Sigmoid colon (tissue), 7 donors: Measurements from ENCODE around the gene KIAA1217. TPM values are rescaled to one million over a fixed set of nuclear protein-coding genes. Genes with fewer than 3 reads are reported as not detected.

Experiments
- DNase-seq: peaks from one replicate; pipeline ENCODE4 v3.0.0-alpha.2; 2019
- H3K27ac ChIP-seq, 4 donors: fragments of 200-600 bp; sonication (generic); one replicate each; pipeline ENCODE4 v1.5.1; 2016 to 2019; ENCODE audit warnings: mild to moderate bottlenecking in 1 of 4
- H3K27me3 ChIP-seq, 3 donors: fragments of 200-600 bp; sonication (generic); one replicate each; pipeline ENCODE4 v1.5.1; 2019; ENCODE audit warnings: mild to moderate bottlenecking in 1 of 3
- H3K36me3 ChIP-seq, 4 donors: fragments of 200-600 bp; sonication (generic); one replicate each; pipeline ENCODE4 v1.5.1; 2016 to 2019
- H3K4me1 ChIP-seq, 4 donors: fragments of 200-600 bp; sonication (generic); one replicate each; pipeline ENCODE4 v1.5.1; 2017 to 2019
- H3K4me3 ChIP-seq, 4 donors: fragments of 200-600 bp; sonication (generic); one replicate each; pipeline ENCODE4 v1.5.1; 2017 to 2019; ENCODE audit warnings: mild to moderate bottlenecking in 2 of 4, moderate library complexity in 1 of 4
- H3K9me3 ChIP-seq, 4 donors: fragments of 200-600 bp in 3 of 4; sonication (generic) in 3 of 4; one replicate each; pipeline versions ENCODE4 v1.5.1 to v1.6.1; 2013 to 2019
- EP300 ChIP-seq, 4 donors: sonication (generic); formaldehyde crosslinking; IDR thresholded peaks; one replicate each; pipeline ENCODE4 v1.6.1; 2017; ENCODE audit warnings: antibody characterized with exemption in 4 of 4
- POLR2A ChIP-seq, 2 donors: fragments of 450-650 bp; IDR thresholded peaks; one replicate each; pipeline ENCODE4 v1.6.1; 2016; ENCODE audit warnings: antibody characterized with exemption in 2 of 2, mild to moderate bottlenecking in 2 of 2, moderate library complexity in 2 of 2
- POLR2AphosphoS5 ChIP-seq, 4 donors: sonication (generic); formaldehyde crosslinking; IDR thresholded peaks; one replicate each; pipeline ENCODE4 v1.6.1; 2017; ENCODE audit warnings: antibody characterized with exemption in 4 of 4
- WGBS, 2 donors: extraction: QIAGEN DNeasy Blood & Tissue Kit; methylation state at CpG; one replicate each; pipeline ENCODE4 v1.1.7; 2013; 5-methylcytosine and 5-hydroxymethylcytosine counted together
- intact Hi-C: fragments of 100-400 bp; cut with DNase I; formaldehyde crosslinking; loops from one replicate; pipeline ENCODE4 v1.15.1; 2023
- polyA plus RNA-seq, 3 donors: library from polyadenylated mRNA; stranded (reverse); fragments of 200-250 nt; gene quantifications; one replicate each; pipeline ENCODE4 v1.2.3, GENCODE V29; 2013
- total RNA-seq, 4 donors: library from RNA; depleted of rRNA; stranded (reverse); fragments of >200 nt; gene quantifications; one replicate each; pipeline ENCODE4 v1.1.0, GENCODE V29; 2016
- TF ChIP-seq, protein P1 (sequence below), 4 experiments: fragments of 450-650 bp in 3 of 4; fragments of 200-600 bp in 1 of 4; IDR thresholded peaks; one replicate each; pipeline ENCODE4 v1.5.1; 2016 to 2019; ENCODE audit warnings: antibody characterized with exemption in 4 of 4, mild to moderate bottlenecking in 3 of 4, moderate library complexity in 2 of 4
- donor health status: healthy with polysubstance abuse.
- donor health status: Bipolar disorder and iron deficiency.
- donor health status: healthy.

Gene KIAA1217
- total and polyA plus RNA-seq, 7 donors, result 7.6 to 31.9 (median 15.0) TPM

DNA sequence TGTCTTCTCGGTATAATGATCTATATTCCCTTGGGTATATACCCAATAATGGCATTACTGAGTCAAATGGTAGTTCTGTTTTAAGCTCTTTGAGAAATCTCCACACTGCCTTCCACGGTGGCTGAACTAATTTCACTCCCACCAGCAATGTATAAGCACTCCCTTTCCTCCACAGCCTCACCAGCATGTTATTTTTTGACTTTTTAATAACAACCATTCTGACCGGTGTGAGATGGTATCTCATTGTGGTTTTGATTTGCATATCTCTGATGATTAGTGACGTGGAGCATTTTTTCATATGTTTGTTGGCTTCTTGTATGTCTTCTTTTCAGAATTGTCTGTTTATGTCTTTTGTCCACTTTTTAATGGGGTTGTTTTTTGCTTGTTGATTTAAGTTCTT, 33.6 kb downstream of the KIAA1217 start:
- Histone ChIP-seq H3K4me3 (no peak overlapping the region), H3K27ac (no peak overlapping the region), H3K9me3 (no peaks in the 10 kb centered on the region), H3K27me3 (no peaks in the 10 kb centered on the region), H3K4me1 (peaks cover 0 to 12% (median 8%) of the 10 kb centered on the region in 4 donors), H3K36me3 (no peaks in the 10 kb centered on the region)
- DNase-seq, result no peak
- TF ChIP-seq, protein P1, sequence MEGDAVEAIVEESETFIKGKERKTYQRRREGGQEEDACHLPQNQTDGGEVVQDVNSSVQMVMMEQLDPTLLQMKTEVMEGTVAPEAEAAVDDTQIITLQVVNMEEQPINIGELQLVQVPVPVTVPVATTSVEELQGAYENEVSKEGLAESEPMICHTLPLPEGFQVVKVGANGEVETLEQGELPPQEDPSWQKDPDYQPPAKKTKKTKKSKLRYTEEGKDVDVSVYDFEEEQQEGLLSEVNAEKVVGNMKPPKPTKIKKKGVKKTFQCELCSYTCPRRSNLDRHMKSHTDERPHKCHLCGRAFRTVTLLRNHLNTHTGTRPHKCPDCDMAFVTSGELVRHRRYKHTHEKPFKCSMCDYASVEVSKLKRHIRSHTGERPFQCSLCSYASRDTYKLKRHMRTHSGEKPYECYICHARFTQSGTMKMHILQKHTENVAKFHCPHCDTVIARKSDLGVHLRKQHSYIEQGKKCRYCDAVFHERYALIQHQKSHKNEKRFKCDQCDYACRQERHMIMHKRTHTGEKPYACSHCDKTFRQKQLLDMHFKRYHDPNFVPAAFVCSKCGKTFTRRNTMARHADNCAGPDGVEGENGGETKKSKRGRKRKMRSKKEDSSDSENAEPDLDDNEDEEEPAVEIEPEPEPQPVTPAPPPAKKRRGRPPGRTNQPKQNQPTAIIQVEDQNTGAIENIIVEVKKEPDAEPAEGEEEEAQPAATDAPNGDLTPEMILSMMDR (IDR thresholded peaks at IDR 0.05), result no peak
- TF ChIP-seq POLR2AphosphoS5 (IDR thresholded peaks at IDR 0.05), result no peak
- no peak for TF ChIP-seq EP300 (IDR thresholded peaks at IDR 0.05)
- TF ChIP-seq POLR2A (IDR thresholded peaks at IDR 0.05), result no peak
- WGBS, 2 donors, result 70 to 85% methylated on average over 4 of the region's 4 CpGs
- intact Hi-C loops, result no loop called here

DNA sequence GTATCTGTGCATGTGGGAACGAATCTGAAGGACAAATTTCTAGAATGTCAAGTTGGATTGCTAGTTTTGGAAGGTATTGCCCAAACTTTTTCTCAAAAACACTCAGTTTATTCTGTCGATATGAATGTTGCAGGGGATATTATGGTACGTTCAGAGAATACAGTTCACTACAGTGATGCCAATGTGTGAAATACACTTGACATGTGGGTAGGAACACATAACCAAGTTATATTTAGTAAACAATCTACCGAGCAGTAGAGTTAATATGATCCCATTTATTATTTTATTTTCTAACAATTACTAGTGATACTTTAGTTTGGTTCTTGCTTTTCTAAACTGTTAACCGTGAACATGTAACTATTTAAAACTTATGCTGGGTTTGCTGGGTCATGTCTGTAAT, 37.4 kb downstream of the KIAA1217 start:
- no peaks in the 10 kb centered on the region for H3K36me3 ChIP-seq
- no peaks in the 10 kb centered on the region for H3K9me3 ChIP-seq
- DNase-seq, result no peak
- no peak overlapping the region for H3K27ac ChIP-seq
- no peaks in the 10 kb centered on the region for H3K27me3 ChIP-seq
- TF ChIP-seq POLR2AphosphoS5 (IDR thresholded peaks at IDR 0.05) (no peak), POLR2A (IDR thresholded peaks at IDR 0.05) (no peak), EP300 (IDR thresholded peaks at IDR 0.05) (no peak)
- TF ChIP-seq, protein P1 (IDR thresholded peaks at IDR 0.05), result no peak
- H3K4me3 ChIP-seq, result no peak overlapping the region
- peaks cover 0 to 6% (median 5%) of the 10 kb centered on the region in 4 donors for H3K4me1 ChIP-seq
- 69 to 80% methylated on average over 5 of the region's 5 CpGs for WGBS, 2 donors
- intact Hi-C loops, result no loop called here

DNA sequence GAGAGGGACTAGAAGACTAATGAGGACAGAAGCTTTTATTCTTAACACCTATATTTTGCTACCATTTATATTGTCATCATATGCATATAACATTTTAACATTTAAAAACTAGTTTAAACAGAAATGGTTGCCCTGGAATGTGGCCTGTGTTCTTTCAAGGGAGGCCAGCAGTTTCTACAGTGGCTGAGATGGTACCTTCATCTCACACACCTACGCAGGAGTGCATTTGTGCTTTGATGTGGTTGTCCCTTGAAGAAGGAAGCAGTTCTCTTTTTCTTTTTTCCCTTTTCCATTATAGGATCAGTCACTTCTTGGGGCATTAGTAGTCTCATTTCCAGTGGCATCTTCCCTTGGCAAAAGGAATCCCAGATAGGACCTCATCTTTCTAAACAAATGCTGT, 38.9 kb downstream of the KIAA1217 start:
- Histone ChIP-seq H3K4me1 (peaks cover 0 to 2% (median 0%) of the 10 kb centered on the region in 4 donors), H3K27me3 (no peaks in the 10 kb centered on the region), H3K4me3 (no peak overlapping the region), H3K9me3 (no peaks in the 10 kb centered on the region), H3K36me3 (no peaks in the 10 kb centered on the region), H3K27ac (no peak overlapping the region)
- TF ChIP-seq EP300 (IDR thresholded peaks at IDR 0.05), result no peak
- no peak for TF ChIP-seq POLR2A (IDR thresholded peaks at IDR 0.05)
- TF ChIP-seq POLR2AphosphoS5 (IDR thresholded peaks at IDR 0.05), result no peak
- TF ChIP-seq, protein P1 (IDR thresholded peaks at IDR 0.05), result no peak
- no peak for DNase-seq
- intact Hi-C loops, result no loop called here
- WGBS, 2 donors, result 34 to 47% methylated on average over 1 of the region's 1 CpG

DNA sequence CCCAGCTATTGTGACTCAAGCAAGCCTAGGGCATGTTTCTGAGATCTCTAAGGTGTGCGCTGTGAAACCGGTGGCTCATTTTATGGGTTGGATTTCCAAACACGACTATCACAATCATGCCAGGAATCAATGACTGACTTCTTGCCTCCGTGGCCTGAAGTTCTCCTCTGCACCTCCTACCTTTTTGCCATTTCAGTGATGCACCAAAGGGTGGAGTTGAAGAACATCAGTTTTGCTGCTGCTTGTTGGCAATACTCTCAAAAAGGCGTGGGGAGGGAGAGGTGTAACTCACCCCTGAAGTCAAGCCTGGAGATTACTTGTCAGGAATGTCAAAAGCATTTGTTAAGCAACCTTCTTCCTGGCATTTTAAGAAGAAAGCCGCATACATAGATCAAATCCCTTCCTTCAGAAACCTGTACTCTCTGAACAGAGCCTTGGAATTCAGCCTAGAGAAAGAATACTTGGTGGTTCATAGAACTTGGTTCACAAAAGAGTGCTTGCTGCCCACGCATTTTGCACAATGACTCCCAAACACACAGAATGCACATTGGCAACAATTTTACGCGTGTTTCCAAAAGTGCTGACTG, 41.0 kb downstream of the KIAA1217 start:
- intact Hi-C loops, result no loop called here
- Histone ChIP-seq H3K9me3 (no peaks in the 10 kb centered on the region), H3K27me3 (no peaks in the 10 kb centered on the region), H3K27ac (no peak overlapping the region), H3K4me3 (no peak overlapping the region), H3K4me1 (peaks cover 0 to 2% (median 0%) of the 10 kb centered on the region in 4 donors), H3K36me3 (no peaks in the 10 kb centered on the region)
- no peak for DNase-seq
- WGBS, 2 donors, result 86 to 90% methylated on average over 9 of the region's 9 CpGs
- TF ChIP-seq, protein P1 (IDR thresholded peaks at IDR 0.05), result no peak
- no peak for TF ChIP-seq POLR2AphosphoS5 (IDR thresholded peaks at IDR 0.05)
- no peak for TF ChIP-seq EP300 (IDR thresholded peaks at IDR 0.05)
- TF ChIP-seq POLR2A (IDR thresholded peaks at IDR 0.05), result no peak

DNA sequence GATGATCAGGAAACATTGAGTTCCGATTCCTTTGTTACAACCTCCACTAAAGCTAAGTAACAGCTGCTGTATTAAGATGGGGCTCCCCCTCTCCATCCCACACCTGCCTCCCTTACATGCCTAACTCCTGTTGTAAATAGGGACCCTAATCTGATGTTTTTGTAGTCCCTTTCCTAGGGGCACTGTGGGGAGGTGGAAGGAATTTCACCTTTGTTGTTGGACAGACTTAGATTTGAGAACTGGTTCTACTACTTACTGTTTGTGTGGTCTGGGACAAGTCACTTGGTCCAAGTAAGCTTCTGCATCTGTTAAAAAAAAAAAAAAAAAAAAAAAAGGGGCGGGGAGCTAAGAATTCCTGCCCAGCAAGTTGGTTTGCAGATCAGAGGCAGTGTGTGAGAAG, 42.6 kb downstream of the KIAA1217 start:
- H3K4me1 ChIP-seq, result peaks cover 2 to 13% (median 7%) of the 10 kb centered on the region in 4 donors
- H3K9me3 ChIP-seq, result no peaks in the 10 kb centered on the region
- TF ChIP-seq POLR2A (IDR thresholded peaks at IDR 0.05) (no peak), POLR2AphosphoS5 (IDR thresholded peaks at IDR 0.05) (no peak), EP300 (IDR thresholded peaks at IDR 0.05) (no peak)
- TF ChIP-seq, protein P1 (IDR thresholded peaks at IDR 0.05), result no peak
- 25 to 59% methylated on average over 2 of the region's 2 CpGs for WGBS, 2 donors
- no peaks in the 10 kb centered on the region for H3K27me3 ChIP-seq
- no peaks in the 10 kb centered on the region for H3K36me3 ChIP-seq
- H3K4me3 ChIP-seq, result no peak overlapping the region
- no peak for DNase-seq
- no peak overlapping the region for H3K27ac ChIP-seq
- intact Hi-C loops, result no loop called here
